Colonic mucosa (tissue), 4 donors: ENCODE results near the gene FXYD1. TPM values are rescaled to one million over a fixed set of nuclear protein-coding genes. Genes with fewer than 3 reads are reported as not detected.
"Not testable (repeated sequence)": the region's sequence is repeated elsewhere in the genome, so short reads cannot be mapped to it uniquely, and the experiment has no call there.

Source experiments
- DNase-seq: peaks from one replicate; pipeline ENCODE4 v3.0.0-alpha.2; 2020
- H3K27ac ChIP-seq: fragments of 200-600 bp; one replicate; pipeline ENCODE4 v1.8.0; 2021
- H3K27me3 ChIP-seq: fragments of 200-600 bp; one replicate; pipeline ENCODE4 v1.8.0; 2021
- H3K36me3 ChIP-seq: fragments of 200-600 bp; one replicate; pipeline ENCODE4 v1.8.0; 2021
- H3K4me1 ChIP-seq: fragments of 200-600 bp; one replicate; pipeline ENCODE4 v1.8.0; 2021; ENCODE audit warnings: mild to moderate bottlenecking
- H3K4me3 ChIP-seq: fragments of 200-600 bp; one replicate; pipeline ENCODE4 v1.8.0; 2021
- H3K9ac ChIP-seq, 2 donors: one replicate each; pipeline ENCODE4 v1.7.0; 2013; ENCODE audit warnings: control low read depth in 2 of 2, low read depth in 2 of 2, low read length in 2 of 2
- H3K9me3 ChIP-seq: fragments of 200-600 bp; one replicate; pipeline ENCODE4 v1.8.0; 2021
- CTCF ChIP-seq: fragments of 200-600 bp; IDR thresholded peaks from one replicate; pipeline ENCODE4 v1.8.0; 2022; ENCODE audit warnings: antibody characterized with exemption, mild to moderate bottlenecking
- intact Hi-C: fragments of 100-400 bp; cut with DNase I; formaldehyde crosslinking; loops from one replicate; pipeline ENCODE4 v1.14.1; 2022
- total RNA-seq, 2 donors: library from RNA; stranded (reverse); fragmentation: NEBNext Ultra II Directional in 1 of 2; extraction: Animal tissue kit (Norgen Biotek cat#: 25700) in 1 of 2; gene quantifications; one replicate each; pipeline ENCODE4 v1.2.1, GENCODE V29; 2021
- donor health status: healthy.
- donor health status: DM: no; HTN: no; CAD: no.
- donor health status: DM: no; HTN: no; CAD: no.

FXYD1 gene
- total RNA-seq, 2 donors from 2014 or later: 8.8 to 15.1 TPM

- H3K4me3 ChIP-seq: no peak overlapping the region
- H3K27me3 ChIP-seq: no peaks in the 10 kb centered on the region
- no peak overlapping the region for H3K27ac ChIP-seq
- TF ChIP-seq CTCF: no peak
- H3K9ac ChIP-seq: no peak overlapping the region
- H3K4me1 ChIP-seq: no peaks in the 10 kb centered on the region
- H3K9me3 ChIP-seq: no peaks in the 10 kb centered on the region
- no peak for DNase-seq
- no peaks in the 10 kb centered on the region for H3K36me3 ChIP-seq
- intact Hi-C loops: no loop called here
These were observed 38.7 kb upstream of the FXYD1 start for GRCh38 chr19:35099897-35100275.

- no peaks in the 10 kb centered on the region for H3K4me1 ChIP-seq
These were observed 37.8 kb upstream of the FXYD1 start for GRCh38 chr19:35100588-35101533.

GRCh38 chr19:35101949-35102348, 36.7 kb upstream of the FXYD1 start:
- H3K27me3 ChIP-seq, H3K27ac ChIP-seq, H3K9me3 ChIP-seq, H3K36me3 ChIP-seq, intact Hi-C loops, H3K4me3 ChIP-seq, H3K4me1 ChIP-seq, H3K9ac ChIP-seq, DNase-seq: not testable (repeated sequence)

More at GRCh38 chr19:35100588-35101533, 37.8 kb upstream of the FXYD1 start:
- H3K27me3 ChIP-seq: no peaks in the 10 kb centered on the region
- no peaks in the 10 kb centered on the region for H3K36me3 ChIP-seq
- H3K9me3 ChIP-seq: no peaks in the 10 kb centered on the region
- no peak overlapping the region for H3K4me3 ChIP-seq
- intact Hi-C loops: no loop called here
- no peak overlapping the region for H3K27ac ChIP-seq
- no peak for DNase-seq
- no peak for TF ChIP-seq CTCF
- H3K9ac ChIP-seq: no peak overlapping the region

GRCh38 chr19:35103614-35104013, 35.0 kb upstream of the FXYD1 start:
- H3K4me1 ChIP-seq, H3K27me3 ChIP-seq, H3K9me3 ChIP-seq, H3K27ac ChIP-seq, intact Hi-C loops, DNase-seq, H3K9ac ChIP-seq, H3K4me3 ChIP-seq, H3K36me3 ChIP-seq: not testable (repeated sequence)

GRCh38 chr19:35104361-35104760, 34.3 kb upstream of the FXYD1 start:
- DNase-seq: no peak
- Histone ChIP-seq H3K9me3 (no peaks in the 10 kb centered on the region), H3K27me3 (no peaks in the 10 kb centered on the region), H3K4me1 (peaks cover 6% of the 10 kb centered on the region), H3K9ac (no peak overlapping the region), H3K27ac (no peak overlapping the region), H3K36me3 (no peaks in the 10 kb centered on the region), H3K4me3 (no peak overlapping the region)
- intact Hi-C loops: no loop called here
- TF ChIP-seq CTCF: no peak

- intact Hi-C loops: no loop called here
These were observed 33.6 kb upstream of the FXYD1 start for GRCh38 chr19:35105047-35105410.

More at GRCh38 chr19:35105047-35105410, 33.6 kb upstream of the FXYD1 start:
- Histone ChIP-seq H3K27me3 (no peaks in the 10 kb centered on the region), H3K27ac (no peak overlapping the region), H3K36me3 (no peaks in the 10 kb centered on the region), H3K4me1 (peaks cover 6% of the 10 kb centered on the region), H3K9me3 (no peaks in the 10 kb centered on the region), H3K9ac (no peak overlapping the region), H3K4me3 (no peak overlapping the region)
- TF ChIP-seq CTCF: no peak
- no peak for DNase-seq
